GM23338 (cell line): Measurements from ENCODE around the gene MTRFR. TPM values are rescaled to one million over a fixed set of nuclear protein-coding genes. Genes with fewer than 3 reads are reported as not detected.

Source experiments
- ATAC-seq: fragments of 200-7000 bp; cut with Tn5 transposase; 3 replicates; pipeline ENCODE4 v1.9.1; 2020
- DNase-seq: peaks from one replicate; pipeline ENCODE4 v3.0.0-alpha.2; 2015; ENCODE audit warnings: low spot score
- H2AFZ ChIP-seq: fragments of 200-600 bp; sonication (generic); 2 replicates; pipeline ENCODE4 v1.8.0; 2016; ENCODE audit warnings: antibody characterized with exemption, mild to moderate bottlenecking, moderate library complexity
- H3F3A ChIP-seq: fragments of 200-600 bp; sonication (generic); replicated peaks from 2 replicates; pipeline ENCODE4 v1.8.0; 2017; ENCODE audit warnings: antibody characterized with exemption, mixed run types, low read depth
- H3K27ac ChIP-seq: fragments of 200-600 bp; sonication (generic); 2 replicates; pipeline ENCODE4 v1.6.1; 2016; ENCODE audit warnings: low read depth
- H3K27me3 ChIP-seq: fragments of 200-600 bp; sonication (generic); 2 replicates; pipeline ENCODE4 v1.8.0; 2016; ENCODE audit warnings: mild to moderate bottlenecking, mixed run types, moderate library complexity; ENCODE audit not compliant: insufficient read depth
- H3K36me3 ChIP-seq: fragments of 200-600 bp; sonication (generic); 2 replicates; pipeline ENCODE4 v1.8.0; 2016; ENCODE audit warnings: mild to moderate bottlenecking; ENCODE audit not compliant: insufficient read depth
- H3K4me1 ChIP-seq: fragments of 200-600 bp; sonication (generic); 2 replicates; pipeline ENCODE4 v1.8.0; 2016; ENCODE audit warnings: mild to moderate bottlenecking, moderate library complexity; ENCODE audit not compliant: insufficient read depth
- H3K4me2 ChIP-seq: fragments of 200-600 bp; sonication (generic); 2 replicates; pipeline ENCODE4 v1.7.1; 2017; ENCODE audit warnings: mixed run types
- H3K4me3 ChIP-seq: fragments of 200-600 bp; sonication (generic); 2 replicates; pipeline ENCODE4 v1.6.1; 2016; ENCODE audit warnings: mixed run types
- H3K79me2 ChIP-seq: fragments of 200-600 bp; sonication (generic); replicated peaks from 2 replicates; pipeline ENCODE4 v1.8.0; 2017; ENCODE audit warnings: mild to moderate bottlenecking; ENCODE audit not compliant: insufficient read depth
- H3K9me2 ChIP-seq: fragments of 200-600 bp; sonication (generic); 2 replicates; pipeline ENCODE4 v1.8.0; 2017; ENCODE audit not compliant: insufficient read depth
- H4K20me1 ChIP-seq: fragments of 200-600 bp; sonication (generic); replicated peaks from 2 replicates; pipeline ENCODE4 v1.8.0; 2017; ENCODE audit warnings: mild to moderate bottlenecking; ENCODE audit not compliant: insufficient read depth
- H3K27ac Mint-ChIP-seq: 2 replicates; pipeline ENCODE4 v1.8.0; 2020; ENCODE audit warnings: inconsistent platforms, mild to moderate bottlenecking, moderate library complexity, mixed read lengths
- H3K27me3 Mint-ChIP-seq: 3 replicates; pipeline ENCODE4 v1.8.0; 2022; ENCODE audit warnings: low read depth, mild to moderate bottlenecking, moderate library complexity, mixed read lengths, inconsistent platforms; ENCODE audit not compliant: insufficient read depth, poor library complexity
- H3K36me3 Mint-ChIP-seq: 3 replicates; pipeline ENCODE4 v1.8.0; 2021; ENCODE audit warnings: low read depth, mild to moderate bottlenecking, inconsistent platforms, moderate library complexity, mixed read lengths
- H3K4me1 Mint-ChIP-seq: 3 replicates; pipeline ENCODE4 v1.8.0; 2020; ENCODE audit warnings: mild to moderate bottlenecking, inconsistent platforms, mixed read lengths
- H3K4me3 Mint-ChIP-seq: 3 replicates; pipeline ENCODE4 v1.8.0; 2021; ENCODE audit warnings: moderate library complexity, mild to moderate bottlenecking, inconsistent platforms, mixed read lengths
- H3K9me3 Mint-ChIP-seq: 3 replicates; pipeline ENCODE4 v1.8.0; 2020; ENCODE audit warnings: moderate library complexity, mild to moderate bottlenecking, inconsistent platforms, mixed read lengths
- CREB1 ChIP-seq: fragments of 250-450 bp; sonication (Bioruptor Pico); IDR thresholded peaks from 2 replicates; pipeline ENCODE4 v1.5.0; 2020; ENCODE audit warnings: low read depth, mild to moderate bottlenecking, moderate library complexity
- EZH2 ChIP-seq: fragments of 200-600 bp; sonication (generic); IDR thresholded peaks from one replicate; pipeline ENCODE4 v1.8.0; 2017; ENCODE audit warnings: antibody characterized with exemption, mild to moderate bottlenecking, low read depth; ENCODE audit not compliant: unreplicated experiment
- EZH2phosphoT487 ChIP-seq: fragments of 200-600 bp; sonication (generic); IDR thresholded peaks from one replicate; pipeline ENCODE4 v1.8.1; 2018; ENCODE audit warnings: antibody characterized with exemption; ENCODE audit not compliant: unreplicated experiment
- JUNB ChIP-seq: IDR thresholded peaks from one replicate; pipeline ENCODE4 v1.6.1; 2016; ENCODE audit warnings: antibody characterized with exemption; ENCODE audit not compliant: unreplicated experiment
- NANOG ChIP-seq: IDR thresholded peaks from 2 replicates; pipeline ENCODE4 v1.6.1; 2016; ENCODE audit warnings: antibody characterized with exemption, borderline replicate concordance
- POLR2AphosphoS5 ChIP-seq: IDR thresholded peaks from 2 replicates; pipeline ENCODE4 v1.6.1; 2016; ENCODE audit warnings: antibody characterized with exemption, low read depth
- STAT1 ChIP-seq: IDR thresholded peaks from one replicate; pipeline ENCODE4 v1.6.1; 2016; ENCODE audit warnings: antibody characterized with exemption; ENCODE audit not compliant: unreplicated experiment
- ZNF114 ChIP-seq: fragments of 250-450 bp; sonication (Bioruptor Pico); IDR thresholded peaks from 2 replicates; pipeline ENCODE4 v1.5.0; 2020; ENCODE audit warnings: mild to moderate bottlenecking, moderate library complexity
- ZNF331 ChIP-seq: fragments of 250-450 bp; sonication (Bioruptor Pico); IDR thresholded peaks from 2 replicates; pipeline ENCODE4 v1.5.0; 2020; ENCODE audit warnings: low read depth, mild to moderate bottlenecking, moderate library complexity
- polyA plus RNA-seq: library from polyadenylated mRNA; unstranded; fragments of >200 nt; fragmentation: Nextera tagmentation; extraction: Ambion mirVana; gene quantifications from 2 replicates; pipeline ENCODE4 v1.2.1, GENCODE V29; 2016
- total RNA-seq: library from RNA; depleted of rRNA; stranded (reverse); fragments of >200 nt; shearing (Covaris generic); gene quantifications from 2 replicates; pipeline ENCODE4 v1.2.3, GENCODE V29; 2014
- TF ChIP-seq, protein P1 (sequence below): IDR thresholded peaks from 2 replicates; pipeline ENCODE4 v1.6.1; 2016; ENCODE audit warnings: antibody characterized with exemption
- TF ChIP-seq, protein P2 (sequence below): IDR thresholded peaks from one replicate; pipeline ENCODE4 v1.6.1; 2018; ENCODE audit warnings: antibody characterized with exemption; ENCODE audit not compliant: unreplicated experiment
- TF ChIP-seq, protein P3 (sequence below), 2 experiments: fragments of 200-600 bp in 1 of 2; sonication (generic) in 1 of 2; conservative IDR thresholded peaks; 2 replicates each; pipeline versions ENCODE4 v1.5.1 to v1.6.1; 2016 to 2017; ENCODE audit warnings: antibody characterized with exemption in 2 of 2, low read depth in 2 of 2, mild to moderate bottlenecking in 2 of 2, moderate library complexity in 1 of 2
- TF ChIP-seq, protein P4 (sequence below): fragments of 250-450 bp; sonication (Bioruptor Pico); IDR thresholded peaks from 2 replicates; pipeline ENCODE4 v1.5.0; 2020; ENCODE audit warnings: mild to moderate bottlenecking, moderate library complexity

MTRFR gene
- total and polyA plus RNA-seq, 2 experiments from 2014 or later: 14.8 to 38.4 TPM

DNA sequence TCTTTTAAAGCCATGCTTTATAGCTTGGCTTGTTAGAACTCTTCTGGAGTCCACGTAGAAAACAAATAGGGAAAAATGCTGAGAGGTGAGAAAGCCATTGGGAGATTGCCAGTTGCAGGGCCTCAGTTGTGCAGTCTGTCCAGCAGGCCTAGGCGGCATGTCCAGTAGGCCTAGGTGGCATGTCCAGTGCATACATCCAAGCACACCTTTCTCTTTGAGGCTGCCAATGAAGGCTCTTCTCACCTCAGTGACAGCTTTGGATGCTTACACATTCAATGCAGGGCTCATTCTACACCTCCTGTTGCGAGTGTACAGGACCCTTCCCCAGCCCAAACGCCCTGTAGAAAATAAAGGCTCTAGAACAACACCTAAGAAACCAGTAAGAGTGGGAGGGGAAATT, 25.4 kb downstream of the MTRFR start:
- TF ChIP-seq ZNF331 (CRISPR knock-in tag) (no peak), EZH2 (no peak), STAT1 (no peak), NANOG (no peak), ZNF114 (CRISPR knock-in tag) (no peak), POLR2AphosphoS5 (no peak), CREB1 (no peak), JUNB (no peak), EZH2phosphoT487 (no peak)
- TF ChIP-seq, protein P1, sequence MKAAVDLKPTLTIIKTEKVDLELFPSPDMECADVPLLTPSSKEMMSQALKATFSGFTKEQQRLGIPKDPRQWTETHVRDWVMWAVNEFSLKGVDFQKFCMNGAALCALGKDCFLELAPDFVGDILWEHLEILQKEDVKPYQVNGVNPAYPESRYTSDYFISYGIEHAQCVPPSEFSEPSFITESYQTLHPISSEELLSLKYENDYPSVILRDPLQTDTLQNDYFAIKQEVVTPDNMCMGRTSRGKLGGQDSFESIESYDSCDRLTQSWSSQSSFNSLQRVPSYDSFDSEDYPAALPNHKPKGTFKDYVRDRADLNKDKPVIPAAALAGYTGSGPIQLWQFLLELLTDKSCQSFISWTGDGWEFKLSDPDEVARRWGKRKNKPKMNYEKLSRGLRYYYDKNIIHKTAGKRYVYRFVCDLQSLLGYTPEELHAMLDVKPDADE: no peak
- TF ChIP-seq, protein P2, sequence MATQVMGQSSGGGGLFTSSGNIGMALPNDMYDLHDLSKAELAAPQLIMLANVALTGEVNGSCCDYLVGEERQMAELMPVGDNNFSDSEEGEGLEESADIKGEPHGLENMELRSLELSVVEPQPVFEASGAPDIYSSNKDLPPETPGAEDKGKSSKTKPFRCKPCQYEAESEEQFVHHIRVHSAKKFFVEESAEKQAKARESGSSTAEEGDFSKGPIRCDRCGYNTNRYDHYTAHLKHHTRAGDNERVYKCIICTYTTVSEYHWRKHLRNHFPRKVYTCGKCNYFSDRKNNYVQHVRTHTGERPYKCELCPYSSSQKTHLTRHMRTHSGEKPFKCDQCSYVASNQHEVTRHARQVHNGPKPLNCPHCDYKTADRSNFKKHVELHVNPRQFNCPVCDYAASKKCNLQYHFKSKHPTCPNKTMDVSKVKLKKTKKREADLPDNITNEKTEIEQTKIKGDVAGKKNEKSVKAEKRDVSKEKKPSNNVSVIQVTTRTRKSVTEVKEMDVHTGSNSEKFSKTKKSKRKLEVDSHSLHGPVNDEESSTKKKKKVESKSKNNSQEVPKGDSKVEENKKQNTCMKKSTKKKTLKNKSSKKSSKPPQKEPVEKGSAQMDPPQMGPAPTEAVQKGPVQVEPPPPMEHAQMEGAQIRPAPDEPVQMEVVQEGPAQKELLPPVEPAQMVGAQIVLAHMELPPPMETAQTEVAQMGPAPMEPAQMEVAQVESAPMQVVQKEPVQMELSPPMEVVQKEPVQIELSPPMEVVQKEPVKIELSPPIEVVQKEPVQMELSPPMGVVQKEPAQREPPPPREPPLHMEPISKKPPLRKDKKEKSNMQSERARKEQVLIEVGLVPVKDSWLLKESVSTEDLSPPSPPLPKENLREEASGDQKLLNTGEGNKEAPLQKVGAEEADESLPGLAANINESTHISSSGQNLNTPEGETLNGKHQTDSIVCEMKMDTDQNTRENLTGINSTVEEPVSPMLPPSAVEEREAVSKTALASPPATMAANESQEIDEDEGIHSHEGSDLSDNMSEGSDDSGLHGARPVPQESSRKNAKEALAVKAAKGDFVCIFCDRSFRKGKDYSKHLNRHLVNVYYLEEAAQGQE: no peak
- TF ChIP-seq, protein P3, sequence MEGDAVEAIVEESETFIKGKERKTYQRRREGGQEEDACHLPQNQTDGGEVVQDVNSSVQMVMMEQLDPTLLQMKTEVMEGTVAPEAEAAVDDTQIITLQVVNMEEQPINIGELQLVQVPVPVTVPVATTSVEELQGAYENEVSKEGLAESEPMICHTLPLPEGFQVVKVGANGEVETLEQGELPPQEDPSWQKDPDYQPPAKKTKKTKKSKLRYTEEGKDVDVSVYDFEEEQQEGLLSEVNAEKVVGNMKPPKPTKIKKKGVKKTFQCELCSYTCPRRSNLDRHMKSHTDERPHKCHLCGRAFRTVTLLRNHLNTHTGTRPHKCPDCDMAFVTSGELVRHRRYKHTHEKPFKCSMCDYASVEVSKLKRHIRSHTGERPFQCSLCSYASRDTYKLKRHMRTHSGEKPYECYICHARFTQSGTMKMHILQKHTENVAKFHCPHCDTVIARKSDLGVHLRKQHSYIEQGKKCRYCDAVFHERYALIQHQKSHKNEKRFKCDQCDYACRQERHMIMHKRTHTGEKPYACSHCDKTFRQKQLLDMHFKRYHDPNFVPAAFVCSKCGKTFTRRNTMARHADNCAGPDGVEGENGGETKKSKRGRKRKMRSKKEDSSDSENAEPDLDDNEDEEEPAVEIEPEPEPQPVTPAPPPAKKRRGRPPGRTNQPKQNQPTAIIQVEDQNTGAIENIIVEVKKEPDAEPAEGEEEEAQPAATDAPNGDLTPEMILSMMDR (conservative IDR thresholded peaks at IDR 0.05; ENCODE audit: low read depth in 2 of 2): no peak
- TF ChIP-seq, protein P4, sequence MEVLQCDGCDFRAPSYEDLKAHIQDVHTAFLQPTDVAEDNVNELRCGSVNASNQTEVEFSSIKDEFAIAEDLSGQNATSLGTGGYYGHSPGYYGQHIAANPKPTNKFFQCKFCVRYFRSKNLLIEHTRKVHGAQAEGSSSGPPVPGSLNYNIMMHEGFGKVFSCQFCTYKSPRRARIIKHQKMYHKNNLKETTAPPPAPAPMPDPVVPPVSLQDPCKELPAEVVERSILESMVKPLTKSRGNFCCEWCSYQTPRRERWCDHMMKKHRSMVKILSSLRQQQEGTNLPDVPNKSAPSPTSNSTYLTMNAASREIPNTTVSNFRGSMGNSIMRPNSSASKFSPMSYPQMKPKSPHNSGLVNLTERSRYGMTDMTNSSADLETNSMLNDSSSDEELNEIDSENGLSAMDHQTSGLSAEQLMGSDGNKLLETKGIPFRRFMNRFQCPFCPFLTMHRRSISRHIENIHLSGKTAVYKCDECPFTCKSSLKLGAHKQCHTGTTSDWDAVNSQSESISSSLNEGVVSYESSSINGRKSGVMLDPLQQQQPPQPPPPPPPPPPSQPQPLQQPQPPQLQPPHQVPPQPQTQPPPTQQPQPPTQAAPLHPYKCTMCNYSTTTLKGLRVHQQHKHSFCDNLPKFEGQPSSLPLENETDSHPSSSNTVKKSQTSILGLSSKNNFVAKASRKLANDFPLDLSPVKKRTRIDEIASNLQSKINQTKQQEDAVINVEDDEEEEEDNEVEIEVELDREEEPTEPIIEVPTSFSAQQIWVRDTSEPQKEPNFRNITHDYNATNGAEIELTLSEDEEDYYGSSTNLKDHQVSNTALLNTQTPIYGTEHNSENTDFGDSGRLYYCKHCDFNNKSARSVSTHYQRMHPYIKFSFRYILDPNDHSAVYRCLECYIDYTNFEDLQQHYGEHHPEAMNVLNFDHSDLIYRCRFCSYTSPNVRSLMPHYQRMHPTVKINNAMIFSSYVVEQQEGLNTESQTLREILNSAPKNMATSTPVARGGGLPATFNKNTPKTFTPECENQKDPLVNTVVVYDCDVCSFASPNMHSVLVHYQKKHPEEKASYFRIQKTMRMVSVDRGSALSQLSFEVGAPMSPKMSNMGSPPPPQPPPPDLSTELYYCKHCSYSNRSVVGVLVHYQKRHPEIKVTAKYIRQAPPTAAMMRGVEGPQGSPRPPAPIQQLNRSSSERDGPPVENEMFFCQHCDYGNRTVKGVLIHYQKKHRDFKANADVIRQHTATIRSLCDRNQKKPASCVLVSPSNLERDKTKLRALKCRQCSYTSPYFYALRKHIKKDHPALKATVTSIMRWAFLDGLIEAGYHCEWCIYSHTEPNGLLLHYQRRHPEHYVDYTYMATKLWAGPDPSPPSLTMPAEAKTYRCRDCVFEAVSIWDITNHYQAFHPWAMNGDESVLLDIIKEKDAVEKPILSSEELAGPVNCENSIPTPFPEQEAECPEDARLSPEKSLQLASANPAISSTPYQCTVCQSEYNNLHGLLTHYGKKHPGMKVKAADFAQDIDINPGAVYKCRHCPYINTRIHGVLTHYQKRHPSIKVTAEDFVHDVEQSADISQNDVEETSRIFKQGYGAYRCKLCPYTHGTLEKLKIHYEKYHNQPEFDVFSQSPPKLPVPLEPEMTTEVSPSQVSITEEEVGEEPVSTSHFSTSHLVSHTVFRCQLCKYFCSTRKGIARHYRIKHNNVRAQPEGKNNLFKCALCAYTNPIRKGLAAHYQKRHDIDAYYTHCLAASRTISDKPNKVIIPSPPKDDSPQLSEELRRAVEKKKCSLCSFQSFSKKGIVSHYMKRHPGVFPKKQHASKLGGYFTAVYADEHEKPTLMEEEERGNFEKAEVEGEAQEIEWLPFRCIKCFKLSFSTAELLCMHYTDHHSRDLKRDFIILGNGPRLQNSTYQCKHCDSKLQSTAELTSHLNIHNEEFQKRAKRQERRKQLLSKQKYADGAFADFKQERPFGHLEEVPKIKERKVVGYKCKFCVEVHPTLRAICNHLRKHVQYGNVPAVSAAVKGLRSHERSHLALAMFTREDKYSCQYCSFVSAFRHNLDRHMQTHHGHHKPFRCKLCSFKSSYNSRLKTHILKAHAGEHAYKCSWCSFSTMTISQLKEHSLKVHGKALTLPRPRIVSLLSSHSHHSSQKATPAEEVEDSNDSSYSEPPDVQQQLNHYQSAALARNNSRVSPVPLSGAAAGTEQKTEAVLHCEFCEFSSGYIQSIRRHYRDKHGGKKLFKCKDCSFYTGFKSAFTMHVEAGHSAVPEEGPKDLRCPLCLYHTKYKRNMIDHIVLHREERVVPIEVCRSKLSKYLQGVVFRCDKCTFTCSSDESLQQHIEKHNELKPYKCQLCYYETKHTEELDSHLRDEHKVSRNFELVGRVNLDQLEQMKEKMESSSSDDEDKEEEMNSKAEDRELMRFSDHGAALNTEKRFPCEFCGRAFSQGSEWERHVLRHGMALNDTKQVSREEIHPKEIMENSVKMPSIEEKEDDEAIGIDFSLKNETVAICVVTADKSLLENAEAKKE (CRISPR knock-in tag): no peak
- Histone ChIP-seq H3K4me3 (no peak overlapping the region), H3K4me2 (no peak overlapping the region), H3F3A (peaks cover 33% of the 10 kb centered on the region; the same call in 1 of the 2 replicates), H3K4me1 (no peaks in the 10 kb centered on the region), H3K27me3 (no peaks in the 10 kb centered on the region), H4K20me1 (peaks cover 20% of the 10 kb centered on the region), H3K9me2 (no peaks in the 10 kb centered on the region), H2AFZ (no peak overlapping the region), H3K27ac (peak overlapping the region; percentile 69; the same call in 1 of the 2 replicates), H3K79me2 (peaks cover 20% of the 10 kb centered on the region), H3K36me3 (peaks cover 45% of the 10 kb centered on the region)
- peaks cover 16% of the 10 kb centered on the region for H3K4me1 Mint-ChIP-seq
- peaks cover 90% of the 10 kb centered on the region for H3K36me3 Mint-ChIP-seq
- H3K9me3 Mint-ChIP-seq: peaks cover 4% of the 10 kb centered on the region; the same call in 2 of the 3 replicates
- H3K4me3 Mint-ChIP-seq: no peak overlapping the region
- H3K27me3 Mint-ChIP-seq: peaks cover 3% of the 10 kb centered on the region
- H3K27ac Mint-ChIP-seq: no peak overlapping the region
- ATAC-seq: no peak
- no peak for DNase-seq
